Omental fat pad (tissue), 4 donors: Measurements from ENCODE around the gene TLCD3B. TPM values are rescaled to one million over a fixed set of nuclear protein-coding genes. Genes with fewer than 3 reads are reported as not detected.

Experiments used
- ATAC-seq: fragments of 150-250 bp; one replicate; pipeline ENCODE4 v1.9.1; 2016; ENCODE audit warnings: mild to moderate bottlenecking, moderate library complexity; ENCODE audit not compliant: low FRiP score
- DNase-seq: peaks from one replicate; pipeline ENCODE4 v3.0.0-alpha.2; 2019; ENCODE audit warnings: low spot score
- total RNA-seq, 4 donors: library from RNA; depleted of rRNA; stranded (reverse); fragments of >200 nt; gene quantifications; one replicate each; pipeline ENCODE4 v1.1.0, GENCODE V29; 2016
- TF ChIP-seq, protein P1 (sequence below), 3 donors: fragments of 450-650 bp; IDR thresholded peaks; one replicate each; pipeline ENCODE4 v1.5.1; 2016 to 2017; ENCODE audit warnings: antibody characterized with exemption in 3 of 3, mild to moderate bottlenecking in 3 of 3, moderate library complexity in 2 of 3

TLCD3B gene
- total RNA-seq, 4 donors from 2014 or later, result not detected

DNA sequence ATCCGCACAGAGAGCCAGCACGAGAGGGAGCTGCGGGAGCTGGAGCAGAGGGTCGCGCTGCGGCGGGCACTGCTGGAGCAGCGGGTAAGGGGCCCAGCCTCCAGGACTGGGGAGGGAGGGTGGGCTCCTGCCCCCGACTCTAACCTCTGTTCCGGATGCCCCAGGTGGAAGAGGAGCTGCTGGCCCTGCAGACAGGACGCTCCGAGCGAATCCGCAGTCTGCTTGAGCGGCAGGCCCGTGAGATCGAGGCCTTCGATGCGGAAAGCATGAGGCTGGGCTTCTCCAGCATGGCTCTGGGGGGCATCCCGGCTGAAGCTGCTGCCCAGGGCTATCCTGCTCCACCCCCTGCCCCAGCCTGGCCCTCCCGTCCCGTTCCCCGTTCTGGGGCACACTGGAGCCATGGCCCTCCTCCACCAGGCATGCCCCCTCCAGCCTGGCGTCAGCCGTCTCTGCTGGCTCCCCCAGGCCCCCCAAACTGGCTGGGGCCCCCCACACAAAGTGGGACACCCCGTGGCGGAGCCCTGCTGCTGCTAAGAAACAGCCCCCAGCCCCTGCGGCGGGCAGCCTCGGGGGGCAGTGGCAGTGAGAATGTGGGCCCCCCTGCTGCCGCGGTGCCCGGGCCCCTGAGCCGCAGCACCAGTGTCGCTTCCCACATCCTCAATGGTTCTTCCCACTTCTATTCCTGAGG is 40.0 kb downstream of the TLCD3B start:
- ATAC-seq (no peak), DNase-seq (no peak)
- TF ChIP-seq, protein P1, sequence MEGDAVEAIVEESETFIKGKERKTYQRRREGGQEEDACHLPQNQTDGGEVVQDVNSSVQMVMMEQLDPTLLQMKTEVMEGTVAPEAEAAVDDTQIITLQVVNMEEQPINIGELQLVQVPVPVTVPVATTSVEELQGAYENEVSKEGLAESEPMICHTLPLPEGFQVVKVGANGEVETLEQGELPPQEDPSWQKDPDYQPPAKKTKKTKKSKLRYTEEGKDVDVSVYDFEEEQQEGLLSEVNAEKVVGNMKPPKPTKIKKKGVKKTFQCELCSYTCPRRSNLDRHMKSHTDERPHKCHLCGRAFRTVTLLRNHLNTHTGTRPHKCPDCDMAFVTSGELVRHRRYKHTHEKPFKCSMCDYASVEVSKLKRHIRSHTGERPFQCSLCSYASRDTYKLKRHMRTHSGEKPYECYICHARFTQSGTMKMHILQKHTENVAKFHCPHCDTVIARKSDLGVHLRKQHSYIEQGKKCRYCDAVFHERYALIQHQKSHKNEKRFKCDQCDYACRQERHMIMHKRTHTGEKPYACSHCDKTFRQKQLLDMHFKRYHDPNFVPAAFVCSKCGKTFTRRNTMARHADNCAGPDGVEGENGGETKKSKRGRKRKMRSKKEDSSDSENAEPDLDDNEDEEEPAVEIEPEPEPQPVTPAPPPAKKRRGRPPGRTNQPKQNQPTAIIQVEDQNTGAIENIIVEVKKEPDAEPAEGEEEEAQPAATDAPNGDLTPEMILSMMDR (IDR thresholded peaks at IDR 0.05), result no peak

DNA sequence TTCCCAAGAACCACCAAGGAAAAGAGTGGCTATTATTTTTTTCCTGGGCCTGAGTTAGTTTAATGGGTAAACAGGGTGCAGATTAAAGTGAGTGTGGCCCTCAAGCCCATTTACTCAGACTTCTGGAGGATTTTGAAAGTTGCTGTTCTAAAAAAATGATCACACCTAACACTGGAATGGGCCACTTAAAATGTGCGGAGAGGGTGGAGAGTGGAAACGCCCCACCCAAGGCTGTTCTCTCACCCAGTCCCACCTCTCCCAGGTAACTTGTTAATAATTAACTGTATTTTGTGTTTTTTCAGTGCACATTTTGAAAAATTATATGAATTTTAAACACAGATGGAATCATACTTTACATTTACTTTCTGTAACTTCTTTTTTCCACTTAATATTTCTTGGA is 41.0 kb downstream of the TLCD3B start:
- no peak for DNase-seq
- TF ChIP-seq, protein P1 (IDR thresholded peaks at IDR 0.05), result no peak
- ATAC-seq, result no peak

DNA sequence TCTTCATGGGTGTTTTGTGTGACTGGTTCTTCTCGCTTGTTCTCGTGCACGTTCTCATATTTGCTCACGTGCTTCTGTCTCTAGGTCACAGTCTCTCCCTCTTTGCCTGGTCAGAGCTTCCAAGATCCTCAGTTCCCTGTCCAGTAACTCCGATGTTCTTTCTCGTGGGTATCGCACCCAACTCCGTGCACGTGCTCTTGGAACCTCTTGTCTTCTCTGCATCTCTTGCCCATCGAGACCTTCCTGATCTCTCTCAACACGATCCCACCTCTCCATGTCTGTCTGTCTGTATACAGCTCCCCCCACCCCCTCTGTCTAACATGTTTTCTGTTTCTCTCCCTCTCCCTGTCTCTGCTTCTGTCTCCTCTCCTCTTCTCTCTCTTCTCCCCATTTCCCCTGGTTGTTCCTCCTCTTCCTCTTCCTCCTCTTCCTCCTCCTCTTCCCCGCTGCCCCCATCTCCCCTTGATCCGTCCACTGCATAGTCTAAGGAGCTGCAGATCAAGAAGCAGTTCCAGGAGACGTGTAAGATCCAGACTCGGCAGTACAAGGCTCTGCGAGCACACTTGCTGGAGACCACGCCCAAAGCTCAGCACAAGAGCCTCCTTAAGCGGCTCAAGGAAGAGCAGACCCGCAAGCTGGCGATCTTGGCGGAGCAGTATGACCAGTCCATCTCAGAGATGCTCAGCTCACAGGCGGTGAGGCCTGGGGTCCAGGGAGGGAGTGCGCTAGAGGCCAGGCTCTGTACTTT is 41.8 kb downstream of the TLCD3B start:
- DNase-seq, result no peak
- ATAC-seq, result no peak
- TF ChIP-seq, protein P1 (IDR thresholded peaks at IDR 0.05), result no peak

DNA sequence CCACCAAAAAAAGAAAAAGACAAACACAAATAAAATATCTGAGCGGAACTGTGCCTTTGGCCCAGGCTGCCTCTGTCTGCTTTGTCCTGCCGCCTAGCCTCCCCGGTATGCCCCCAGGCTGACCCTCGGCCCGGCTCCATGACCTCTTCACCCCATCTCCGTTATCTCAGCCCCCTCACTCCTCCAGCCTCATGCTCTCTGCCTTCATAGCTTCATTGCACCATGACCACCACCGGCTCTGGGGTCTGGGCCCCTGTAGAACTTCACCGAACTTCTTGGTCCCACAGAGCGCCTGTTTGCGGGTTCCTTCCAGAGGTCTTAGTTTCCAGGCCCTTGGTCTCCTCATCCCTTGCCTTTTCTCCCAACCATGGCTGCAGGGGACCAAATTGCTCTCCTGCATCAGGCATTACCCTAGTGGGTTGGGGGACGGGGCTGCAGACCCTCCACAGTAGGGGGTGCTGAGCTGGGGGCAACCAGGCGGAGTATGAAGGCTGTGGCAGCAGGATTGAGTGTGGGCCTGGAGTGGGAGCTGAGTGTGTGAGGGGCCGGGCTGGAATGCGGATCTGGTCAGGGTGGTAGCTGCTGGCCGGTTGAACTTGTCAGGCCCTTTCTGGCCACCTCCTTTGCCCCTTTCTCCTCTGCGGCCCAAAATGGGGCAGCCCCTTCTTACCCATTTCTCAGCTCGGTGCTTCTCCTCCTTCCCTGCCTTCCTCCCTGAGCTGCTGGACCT is 42.6 kb downstream of the TLCD3B start:
- DNase-seq (no peak), ATAC-seq (no peak)
- TF ChIP-seq, protein P1 (IDR thresholded peaks at IDR 0.05), result no peak

DNA sequence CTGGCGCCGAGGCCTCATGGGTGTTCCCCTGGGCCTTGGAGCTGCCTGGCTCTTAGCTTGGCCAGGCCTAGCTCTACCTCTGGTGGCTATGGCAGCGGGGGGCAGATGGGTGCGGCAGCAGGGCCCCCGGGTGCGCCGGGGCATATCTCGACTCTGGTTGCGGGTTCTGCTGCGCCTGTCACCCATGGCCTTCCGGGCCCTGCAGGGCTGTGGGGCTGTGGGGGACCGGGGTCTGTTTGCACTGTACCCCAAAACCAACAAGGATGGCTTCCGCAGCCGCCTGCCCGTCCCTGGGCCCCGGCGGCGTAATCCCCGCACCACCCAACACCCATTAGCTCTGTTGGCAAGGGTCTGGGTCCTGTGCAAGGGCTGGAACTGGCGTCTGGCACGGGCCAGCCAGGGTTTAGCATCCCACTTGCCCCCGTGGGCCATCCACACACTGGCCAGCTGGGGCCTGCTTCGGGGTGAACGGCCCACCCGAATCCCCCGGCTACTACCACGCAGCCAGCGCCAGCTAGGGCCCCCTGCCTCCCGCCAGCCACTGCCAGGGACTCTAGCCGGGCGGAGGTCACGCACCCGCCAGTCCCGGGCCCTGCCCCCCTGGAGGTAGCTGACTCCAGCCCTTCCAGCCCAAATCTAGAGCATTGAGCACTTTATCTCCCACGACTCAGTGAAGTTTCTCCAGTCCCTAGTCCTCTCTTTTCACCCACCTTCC is 43.5 kb downstream of the TLCD3B start:
- TF ChIP-seq, protein P1 (IDR thresholded peaks at IDR 0.05), result no peak
- ATAC-seq, result no peak

DNA sequence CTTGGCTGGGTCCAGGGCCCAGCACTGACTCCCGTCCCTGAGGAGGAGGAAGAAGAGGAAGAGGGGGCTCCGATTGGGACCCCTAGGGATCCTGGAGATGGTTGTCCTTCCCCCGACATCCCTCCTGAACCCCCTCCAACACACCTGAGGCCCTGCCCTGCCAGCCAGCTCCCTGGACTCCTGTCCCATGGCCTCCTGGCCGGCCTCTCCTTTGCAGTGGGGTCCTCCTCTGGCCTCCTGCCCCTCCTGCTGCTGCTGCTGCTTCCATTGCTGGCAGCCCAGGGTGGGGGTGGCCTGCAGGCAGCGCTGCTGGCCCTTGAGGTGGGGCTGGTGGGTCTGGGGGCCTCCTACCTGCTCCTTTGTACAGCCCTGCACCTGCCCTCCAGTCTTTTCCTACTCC is 44.1 kb downstream of the TLCD3B start:
- TF ChIP-seq, protein P1 (IDR thresholded peaks at IDR 0.05), result no peak
- no peak for DNase-seq
- ATAC-seq, result no peak

More for the DNA sequence above, 43.5 kb downstream of the TLCD3B start:
- no peak for DNase-seq
